K562 (cell line): ENCODE results near the gene MCM5. TPM values are rescaled to one million over a fixed set of nuclear protein-coding genes. Genes with fewer than 3 reads are reported as not detected.

Experiments used
- ATAC-seq: fragments of 200-7000 bp; cut with Tn5 transposase; 3 replicates; pipeline ENCODE4 v1.9.1; 2020; ENCODE audit warnings: moderate library complexity
- BruUV-seq: library from RNA; stranded (reverse); fragments of 400-500 nt; replicated peaks from 2 replicates; lab custom pipeline; 2021; lab: Mats Ljungman, UMichigan
- CTCF ChIA-PET: fragments of 300-600 bp; formaldehyde crosslinking; extraction: SDS; loops from one replicate; lab custom pipeline; 2021; ENCODE audit warnings: low intra/inter-chr PET ratio; lab: Yijun Ruan, JAX
- POLR2A ChIA-PET: fragments of 300-600, 350-650 bp; sonication (Branson Sonifier 250); formaldehyde crosslinking; extraction: SDS; loops from one replicate; lab custom pipeline; 2021; ENCODE audit warnings: antibody characterized with exemption, inconsistent platforms; lab: Yijun Ruan, JAX
- DNase-seq, 4 experiments: peaks; one replicate each; pipeline versions ENCODE4 v3.0.0 to v3.0.0-alpha.2; 2011 to 2018; ENCODE audit warnings: low spot score in 3 of 4, mixed read lengths in 3 of 4; ENCODE audit errors: extremely low read depth in 1 of 4
- FAIRE-seq: peaks from 2 replicates; lab custom pipeline; 2011; peaks lifted over from hg19 to GRCh38; lab: Jason Lieb, UNC
- H2AFZ ChIP-seq: 2 replicates; pipeline ENCODE4 v1.6.0; 2011; ENCODE audit warnings: low read depth, low read length, control low read depth, inconsistent platforms
- H3K27ac ChIP-seq: fragments of 200-600 bp; 3 replicates; pipeline ENCODE4 v1.8.0; 2011; ENCODE audit warnings: low read depth, mild to moderate bottlenecking, control low read depth, inconsistent platforms, low read length, moderate library complexity, mixed read lengths; ENCODE audit errors: extremely low read depth
- H3K27me3 ChIP-seq, 2 experiments: fragments of 300-600 bp in 1 of 2; 2 replicates in 1 of 2; 3 replicates in 1 of 2; pipeline versions ENCODE4 v1.6.0 to v1.8.0; 2011; ENCODE audit warnings: inconsistent platforms in 2 of 2, low read length in 2 of 2, mild to moderate bottlenecking in 1 of 2, mixed read lengths in 1 of 2, moderate library complexity in 1 of 2; ENCODE audit not compliant: control insufficient read depth in 2 of 2, insufficient read depth in 2 of 2
- H3K36me3 ChIP-seq: fragments of 300-600 bp; 3 replicates; pipeline ENCODE4 v1.8.0; 2011; ENCODE audit warnings: mild to moderate bottlenecking, low read length, inconsistent platforms; ENCODE audit not compliant: control insufficient read depth, insufficient read depth
- H3K4me1 ChIP-seq, 2 experiments: fragments of 200-600 bp in 1 of 2; replicated peaks in 1 of 2; 2 replicates in 1 of 2; 3 replicates in 1 of 2; pipeline versions ENCODE4 v1.5.1 to v1.8.0; 2011; ENCODE audit warnings: inconsistent platforms in 2 of 2, low read length in 2 of 2, mild to moderate bottlenecking in 1 of 2, mixed read lengths in 1 of 2, moderate library complexity in 1 of 2; ENCODE audit not compliant: control insufficient read depth in 2 of 2, insufficient read depth in 2 of 2
- H3K4me2 ChIP-seq: 2 replicates; pipeline ENCODE4 v1.6.1; 2011; ENCODE audit warnings: low read length, control low read depth, inconsistent platforms, mixed read lengths; ENCODE audit not compliant: insufficient read depth
- H3K4me3 ChIP-seq: fragments of 200-600 bp; sonication (generic), shearing (Covaris generic); 2 replicates; pipeline ENCODE4 v1.5.1; 2016; ENCODE audit warnings: control low read depth, inconsistent platforms
- H3K79me2 ChIP-seq: fragments of 200-600 bp; 3 replicates; pipeline ENCODE4 v1.8.0; 2011; ENCODE audit warnings: low read length, inconsistent platforms; ENCODE audit not compliant: control insufficient read depth, insufficient read depth
- H3K9ac ChIP-seq, 2 experiments: 2 replicates each; pipeline versions ENCODE4 v1.6.0 to v1.6.1; 2011; ENCODE audit warnings: low read depth in 2 of 2, low read length in 2 of 2, control low read depth in 1 of 2, inconsistent platforms in 1 of 2, mild to moderate bottlenecking in 1 of 2, mixed read lengths in 1 of 2; ENCODE audit not compliant: insufficient read depth in 1 of 2
- H3K9me1 ChIP-seq: one replicate; pipeline ENCODE4 v1.6.0; 2011; ENCODE audit warnings: inconsistent platforms, mild to moderate bottlenecking, low read length, moderate library complexity; ENCODE audit not compliant: control insufficient read depth, insufficient read depth
- H3K9me3 ChIP-seq: replicated peaks from 2 replicates; pipeline ENCODE4 v1.5.1; 2011; ENCODE audit warnings: low read depth, low read length, inconsistent platforms; ENCODE audit not compliant: control insufficient read depth, insufficient read depth
- H4K20me1 ChIP-seq: replicated peaks from 2 replicates; pipeline ENCODE4 v1.6.1; 2011; ENCODE audit warnings: low read length, inconsistent platforms, mixed read lengths; ENCODE audit not compliant: control insufficient read depth, insufficient read depth
- E2F1 ChIP-seq: sonication (generic); formaldehyde crosslinking; IDR thresholded peaks from 2 replicates; pipeline ENCODE4 v1.8.1; 2023; ENCODE audit warnings: mild to moderate bottlenecking, missing genetic modification reagents, moderate library complexity
- JUND ChIP-seq, 2 experiments: IDR thresholded peaks; 2 replicates in 1 of 2; 3 replicates in 1 of 2; pipeline ENCODE4 v1.6.1; 2011; ENCODE audit warnings: borderline replicate concordance in 2 of 2, low read depth in 2 of 2, low read length in 2 of 2, improper control_type of control experiment in 1 of 2, missing biosample characterization in 1 of 2, missing genetic modification characterization in 1 of 2, missing genetic modification reagents in 1 of 2
- MAZ ChIP-seq, 2 experiments: fragments of 450-650 bp in 1 of 2; sonication (generic) in 1 of 2; formaldehyde crosslinking; IDR thresholded peaks in 1 of 2; conservative IDR thresholded peaks in 1 of 2; 2 replicates each; pipeline versions ENCODE4 v1.4.0 to v1.5.0; 2020; ENCODE audit warnings: mild to moderate bottlenecking in 1 of 2, missing genetic modification reagents in 1 of 2
- PHF21A ChIP-seq: fragments of 450-650 bp; IDR thresholded peaks from 2 replicates; pipeline ENCODE4 v1.6.1; 2017; ENCODE audit warnings: low read depth, borderline replicate concordance
- STAG1 ChIP-seq: sonication (generic); formaldehyde crosslinking; IDR thresholded peaks from 2 replicates; pipeline ENCODE4 v1.5.0; 2020; ENCODE audit warnings: missing genetic modification reagents, borderline replicate concordance
- TARDBP ChIP-seq: fragments of 450-650 bp; IDR thresholded peaks from 2 replicates; pipeline ENCODE4 v1.6.1; 2016
- YY1 ChIP-seq, 3 experiments: IDR thresholded peaks; 2 replicates each; pipeline ENCODE4 v1.6.1; 2011; ENCODE audit warnings: low read length in 2 of 3, mild to moderate bottlenecking in 2 of 3, moderate library complexity in 2 of 3, borderline replicate concordance in 1 of 3, control low read depth in 1 of 3, low read depth in 1 of 3; ENCODE audit not compliant: insufficient read depth in 3 of 3, insufficient replicate concordance in 2 of 3, control insufficient read depth in 1 of 3, insufficient read length in 1 of 3; ENCODE audit errors: extremely low read depth in 1 of 3
- ZBTB33 ChIP-seq: sonication (generic); formaldehyde crosslinking; IDR thresholded peaks from 2 replicates; pipeline ENCODE4 v1.8.1; 2023; ENCODE audit warnings: mild to moderate bottlenecking, missing genetic modification reagents
- WGBS: fragments of 100-300 bp; shearing (Covaris generic); methylation state at CpG from one replicate; pipeline ENCODE4 v1.1.6; 2016; ENCODE audit warnings: low coverage, mixed read lengths; ENCODE audit not compliant: insufficient coverage; ENCODE audit errors: missing lambda C conversion rate; 5-methylcytosine and 5-hydroxymethylcytosine counted together
- in situ Hi-C: fragments of 300-500 bp; cut with MboI; formaldehyde crosslinking; loops from 4 replicates; pipeline ENCODE4 v1.15.0; 2018; ENCODE audit warnings: inconsistent platforms, mixed read lengths
- intact Hi-C: fragments of 100-400 bp; cut with micrococcal nuclease; formaldehyde crosslinking; loops from 2 replicates; pipeline ENCODE4 v1.14.2; 2022
- polyA plus RNA-seq, 8 experiments: library from polyadenylated mRNA; depleted of rRNA in 4 of 8; stranded (reverse) in 5 of 8; unstranded in 3 of 8; fragments of >200 nt; fragmentation: Nextera tagmentation in 2 of 8; fragmentation: Illumina TruSeq in 1 of 8; extraction: Ambion mirVana in 2 of 8; extraction: Trizol in 1 of 8; gene quantifications; 2 replicates each; pipeline versions ENCODE4 v1.2.1 to v1.2.3, GENCODE V29; 2011 to 2014; ENCODE audit warnings: inconsistent platforms in 1 of 8, missing spikeins in 1 of 8
- total RNA-seq, 7 experiments: library from RNA; depleted of rRNA in 6 of 7; stranded (reverse); fragments of >200 nt in 6 of 7; fragmentation: Illumina TruSeq in 2 of 7; extraction: Trizol in 2 of 7; gene quantifications; 2 replicates each; pipeline versions ENCODE4 v1.2.1 to v1.2.3, GENCODE V29; 2011 to 2021; ENCODE audit warnings: low replicate concordance in 1 of 7
- TF ChIP-seq, protein P1 (sequence below): fragments of 250-450 bp; sonication (Bioruptor Pico); IDR thresholded peaks from 2 replicates; pipeline ENCODE4 v1.4.0; 2020

Gene MCM5
- total and polyA plus RNA-seq, 9 of the 15 experiments (the other 6 are each of a cell fraction or from before 2014, with no cell fraction given), result 5.6 to 180 (median 66.1) TPM

DNA sequence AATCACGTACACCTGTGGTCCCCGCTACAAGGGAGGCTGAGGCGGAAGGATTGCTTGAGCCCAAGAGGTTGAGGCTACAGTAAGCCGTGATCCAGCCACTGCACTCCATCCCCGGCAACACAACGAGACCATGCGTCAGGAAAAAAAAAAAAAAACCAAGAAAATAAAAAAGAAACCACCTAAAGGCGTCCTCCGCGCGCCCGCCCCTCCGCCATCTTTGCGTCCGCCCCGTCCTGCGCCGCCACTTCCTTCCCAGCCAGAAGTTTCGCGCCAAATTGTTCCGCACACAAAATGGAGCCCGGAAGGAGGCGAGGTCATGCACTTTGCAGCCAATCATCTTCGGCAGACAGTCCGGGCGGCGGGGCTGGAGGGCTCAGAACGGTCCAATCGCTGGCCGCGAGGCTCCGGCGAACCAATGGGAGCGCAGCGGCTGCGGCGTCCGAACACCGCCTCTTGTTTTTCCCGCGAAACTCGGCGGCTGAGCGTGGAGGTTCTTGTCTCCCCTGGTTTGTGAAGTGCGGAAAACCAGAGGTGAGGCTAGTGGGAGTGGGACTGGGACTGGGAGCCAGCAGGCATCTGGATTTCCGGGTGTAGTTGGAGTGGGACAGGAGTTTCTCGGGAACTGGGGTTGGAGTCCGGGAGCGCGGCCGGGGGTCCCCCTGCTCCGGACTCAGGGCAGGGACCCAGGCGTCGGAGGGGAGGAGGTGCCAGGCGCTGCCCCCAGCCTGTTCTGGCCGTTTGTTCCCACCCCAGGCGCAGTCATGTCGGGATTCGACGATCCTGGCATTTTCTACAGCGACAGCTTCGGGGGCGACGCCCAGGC is at the start of gene MCM5 (continued):
- peak; percentile 94 for TF ChIP-seq E2F1 (CRISPR knock-in tag)

- H3K36me3 ChIP-seq, result no peaks in the 10 kb centered on the region
- DNase-seq (peak; percentile 87 to 94 (median 92)), ATAC-seq (peak; percentile 99), FAIRE-seq (peak; percentile 96)
- peak overlapping the region; percentile 82 for H2AFZ ChIP-seq
- peak overlapping the region; percentile 45 for H3K4me3 ChIP-seq
- ChIA-PET POLR2A (interaction anchor here (0.6 to 1.3 kb wide), 3 partner anchors 10 to 83 kb away, joined by 3 to 4 read pairs (median 3); no protein-coding TSS in a partner anchor), CTCF (interaction anchor here (0.6 to 2.6 kb wide), 5 partner anchors 79 to 1911 kb away, joined by 3 to 22 read pairs (median 5); no protein-coding TSS in a partner anchor)
- peaks cover 5 to 23% of the 10 kb centered on the region in 2 experiments; a peak in 4 of 5 replicates for H3K4me1 ChIP-seq
- no peaks in the 10 kb centered on the region for H3K27me3 ChIP-seq
- H3K79me2 ChIP-seq, result no peaks in the 10 kb centered on the region
- H3K4me2 ChIP-seq, result peak overlapping the region; percentile 76
- intact Hi-C loops, result loop anchor here (1.0 to 10.0 kb wide), 5 partner anchors 54 to 771 kb away; partner anchors contain the start of gene MCM5
- H3K9ac ChIP-seq, result peak overlapping the region; percentile 45 to 86; a peak in 3 of 4 replicates
- H3K9me3 ChIP-seq, result no peaks in the 10 kb centered on the region
- BruUV-seq, result no TSS peak
- H3K27ac ChIP-seq, result no peak overlapping the region
- no peaks in the 10 kb centered on the region for H3K9me1 ChIP-seq
- in situ Hi-C loops, result loop anchor here (5.0 to 10.0 kb wide), 2 partner anchors 231 to 774 kb away; no protein-coding TSS in a partner anchor
- WGBS, result 6% methylated on average over 17 of the region's 47 CpGs
- H4K20me1 ChIP-seq, result no peaks in the 10 kb centered on the region
- TF ChIP-seq MAZ (CRISPR knock-in tag; conservative IDR thresholded peaks at IDR 0.05 in 1 of 2, IDR thresholded peaks at IDR 0.05 in 1 of 2), result peak; percentile 72 to 89; a peak in 3 of 4 replicates
- TF ChIP-seq ZBTB33 (CRISPR knock-in tag), result 0 out of 2 replicates have a peak, but pooled peaks have one; percentile 17
- TF ChIP-seq PHF21A, result peak; percentile 88
- TF ChIP-seq YY1 (IDR thresholded peaks at IDR 0.05; ENCODE audit: borderline replicate concordance in 1 of 3, control insufficient read depth in 1 of 3, extremely low read depth in 1 of 3, insufficient read depth in 3 of 3, insufficient read length in 1 of 3, insufficient replicate concordance in 2 of 3, low read depth in 1 of 3, low read length in 2 of 3), result peak in 1 of 3 experiments; percentile 39
- TF ChIP-seq TARDBP, result peak; percentile 83; the same call in 1 of the 2 replicates
- peak; percentile 86; the same call in 1 of the 2 replicates for TF ChIP-seq STAG1 (CRISPR knock-in tag)
- peak; percentile 28; the same call in 1 of the 2 replicates for TF ChIP-seq JUND (IDR thresholded peaks at IDR 0.05; ENCODE audit: borderline replicate concordance, low read depth, low read length)
- TF ChIP-seq JUND (tag; IDR thresholded peaks at IDR 0.05; ENCODE audit: borderline replicate concordance, low read depth, low read length), result no peak; the same call in 2 of the 3 replicates
- TF ChIP-seq, protein P1, sequence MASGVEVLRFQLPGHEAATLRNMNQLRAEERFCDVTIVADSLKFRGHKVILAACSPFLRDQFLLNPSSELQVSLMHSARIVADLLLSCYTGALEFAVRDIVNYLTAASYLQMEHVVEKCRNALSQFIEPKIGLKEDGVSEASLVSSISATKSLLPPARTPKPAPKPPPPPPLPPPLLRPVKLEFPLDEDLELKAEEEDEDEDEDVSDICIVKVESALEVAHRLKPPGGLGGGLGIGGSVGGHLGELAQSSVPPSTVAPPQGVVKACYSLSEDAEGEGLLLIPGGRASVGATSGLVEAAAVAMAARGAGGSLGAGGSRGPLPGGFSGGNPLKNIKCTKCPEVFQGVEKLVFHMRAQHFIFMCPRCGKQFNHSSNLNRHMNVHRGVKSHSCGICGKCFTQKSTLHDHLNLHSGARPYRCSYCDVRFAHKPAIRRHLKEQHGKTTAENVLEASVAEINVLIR (CRISPR knock-in tag), result no peak
These were observed 49.1 kb upstream of the MCM5 start for GRCh38 chr22:35350539-35351503.
